HL-60/S4 treated with retinoic acid at 250 ng/mL for 4 days and 3 days (cell line): ENCODE data around the gene RNF169.

Experiments
- in situ Hi-C: fragments of 300-500 bp; cut with MboI; formaldehyde crosslinking; loops from 2 replicates; pipeline ENCODE4 v1.7.0; 2022; ENCODE audit warnings: low sequenced_read_pairs

Gene RNF169

GRCh38 chr11:74870485-74870884 lies 121.8 kb downstream of the RNF169 start:
- in situ Hi-C loops: no loop called here

GRCh38 chr11:74871037-74871436 lies 122.4 kb downstream of the RNF169 start:
- in situ Hi-C loops: no loop called here

GRCh38 chr11:74877132-74877531 lies 128.5 kb downstream of the RNF169 start:
- in situ Hi-C loops: no loop called here
